ENCODE data around the gene ALKBH6. TPM values are rescaled to one million over a fixed set of nuclear protein-coding genes. Genes with fewer than 3 reads are reported as not detected.

Gene ALKBH6
- total and polyA plus RNA-seq, 10 of the 15 experiments (the other 5 are each of a cell fraction or from before 2014, with no cell fraction given): 1.2 to 56.5 (median 36.1) TPM

GRCh38 chr19:35986664-35987570 is 27.1 kb downstream of the ALKBH6 start:
- H3K27me3 ChIP-seq (replicated peaks in 1 of 2; ENCODE audit: control insufficient read depth in 2 of 2, insufficient read depth in 2 of 2, low read length in 1 of 2): peaks cover 0 to 2% of the 10 kb centered on the region in 2 experiments; a peak in 3 of 4 replicates
- H3K4me1 ChIP-seq (ENCODE audit: control insufficient read depth, insufficient read depth, low read length): no peaks in the 10 kb centered on the region
- peak overlapping the region; percentile 47; the same call in 1 of the 2 replicates for H3K4me3 ChIP-seq
- in situ Hi-C loops (cut with MboI) (no loop called here), intact Hi-C loops (cut with micrococcal nuclease; ENCODE audit: unreplicated experiment) (no loop called here)
- ChIA-PET SMC1A (ENCODE audit: uncharacterized antibody, unreplicated experiment) (no interaction called here), CTCF (interaction anchor here (1.0 kb wide), 1 partner anchor 38 kb away, joined by 3 read pairs; no protein-coding TSS in a partner anchor), RAD21 (ENCODE audit: unreplicated experiment) (no interaction called here), POLR2A (interaction anchor here (0.6 kb wide), 2 partner anchors 14 to 17 kb away, joined by 3 to 4 read pairs; no protein-coding TSS in a partner anchor)
- no peak overlapping the region; the same call in 1 of the 2 replicates for H3K9ac ChIP-seq (ENCODE audit: control insufficient read depth, insufficient read depth, low read length)
- H3K9me3 ChIP-seq (replicated peaks; ENCODE audit: control insufficient read depth, insufficient read depth, low read length): no peaks in the 10 kb centered on the region
- H4K20me1 ChIP-seq (ENCODE audit: control insufficient read depth, insufficient read depth): no peaks in the 10 kb centered on the region
- H3K79me2 ChIP-seq (ENCODE audit: control insufficient read depth, insufficient read depth, low read length): no peaks in the 10 kb centered on the region
- 20% methylated on average over 32 of the region's 54 CpGs for WGBS (ENCODE audit: insufficient coverage, insufficient replicate concordance, low lambda C conversion rate, missing lambda C conversion rate)
- H3K27ac ChIP-seq (ENCODE audit: control insufficient read depth, insufficient read depth): no peak overlapping the region
- H3K4me2 ChIP-seq (ENCODE audit: control insufficient read depth, insufficient read depth): peak overlapping the region; percentile 62
- TF ChIP-seq CEBPB (IDR thresholded peaks at IDR 0.05; ENCODE audit: borderline replicate concordance in 1 of 2, low read depth in 2 of 2, low read length in 2 of 2) (no peak), IKZF2 (IDR thresholded peaks at IDR 0.05) (peak in 1 of 2 experiments; percentile 21; a peak in 1 of 4 replicates), GABPA (IDR thresholded peaks at IDR 0.05; ENCODE audit: low read depth) (no peak)
- DNase-seq (ENCODE audit: low read depth, low spot score) (no peak), FAIRE-seq (no peak), ATAC-seq (peak; percentile 83)
- no TSS peak for BruUV-seq (replicated peaks)
- H3K36me3 ChIP-seq (ENCODE audit: control insufficient read depth in 2 of 2, insufficient read depth in 2 of 2, low read length in 1 of 2): no peaks in the 10 kb centered on the region
- H2AFZ ChIP-seq (ENCODE audit: control insufficient read depth, low read depth, low read length): no peak overlapping the region; the same call in 1 of the 2 replicates

- DNase-seq (ENCODE audit: low read depth, low spot score): no peak
- Histone ChIP-seq H3K4me1 (ENCODE audit: control insufficient read depth, insufficient read depth, low read length) (no peaks in the 10 kb centered on the region), H3K27me3 (replicated peaks in 1 of 2; ENCODE audit: control insufficient read depth in 2 of 2, insufficient read depth in 2 of 2, low read length in 1 of 2) (peaks cover 0 to 2% of the 10 kb centered on the region in 2 experiments; a peak in 3 of 4 replicates), H3K79me2 (ENCODE audit: control insufficient read depth, insufficient read depth, low read length) (no peaks in the 10 kb centered on the region), H3K4me2 (ENCODE audit: control insufficient read depth, insufficient read depth) (no peak overlapping the region), H3K9ac (ENCODE audit: control insufficient read depth, insufficient read depth, low read length) (no peak overlapping the region), H3K36me3 (ENCODE audit: control insufficient read depth in 2 of 2, insufficient read depth in 2 of 2, low read length in 1 of 2) (no peaks in the 10 kb centered on the region), H4K20me1 (ENCODE audit: control insufficient read depth, insufficient read depth) (no peaks in the 10 kb centered on the region), H2AFZ (ENCODE audit: control insufficient read depth, low read depth, low read length) (no peak overlapping the region), H3K27ac (ENCODE audit: control insufficient read depth, insufficient read depth) (no peak overlapping the region), H3K4me3 (no peak overlapping the region), H3K9me3 (replicated peaks; ENCODE audit: control insufficient read depth, insufficient read depth, low read length) (no peaks in the 10 kb centered on the region)
- ChIA-PET POLR2A (no interaction called here), CTCF (no interaction called here), RAD21 (ENCODE audit: unreplicated experiment) (no interaction called here), SMC1A (ENCODE audit: uncharacterized antibody, unreplicated experiment) (no interaction called here)
- no peak for TF ChIP-seq PAX8 (IDR thresholded peaks at IDR 0.05)
- TF ChIP-seq RUNX3 (IDR thresholded peaks at IDR 0.05; ENCODE audit: low read length): no peak
- TF ChIP-seq SPI1 (IDR thresholded peaks at IDR 0.05; ENCODE audit: borderline replicate concordance, insufficient read depth, low read depth, low read length): no peak
- TF ChIP-seq TAF1 (IDR thresholded peaks at IDR 0.05; ENCODE audit: borderline replicate concordance, low read depth, low read length): no peak
- no peak for TF ChIP-seq NR2F1 (conservative IDR thresholded peaks at IDR 0.05)
- no peak for TF ChIP-seq PAX5 (IDR thresholded peaks at IDR 0.05; ENCODE audit: borderline replicate concordance, low read depth, low read length)
- no peak for TF ChIP-seq BCL11A (IDR thresholded peaks at IDR 0.05; ENCODE audit: low read depth, low read length)
- TF ChIP-seq HDAC6 (IDR thresholded peaks at IDR 0.05; ENCODE audit: unreplicated experiment): no peak
- 60% methylated on average over 5 of the region's 5 CpGs for WGBS (ENCODE audit: insufficient coverage, insufficient replicate concordance, low lambda C conversion rate, missing lambda C conversion rate)
- FAIRE-seq: no peak
- no TSS peak for BruUV-seq (replicated peaks)
- ATAC-seq: no peak
- intact Hi-C loops (cut with micrococcal nuclease; ENCODE audit: unreplicated experiment): no loop called here
- in situ Hi-C loops (cut with MboI): no loop called here
Measured at GRCh38 chr19:35986111-35986510, 27.9 kb downstream of the ALKBH6 start.
